A673 (cell line): Measurements from ENCODE around the gene SPOCD1.

Source experiments
- EZH2 ChIP-seq: fragments of 200-600 bp; sonication (generic); IDR thresholded peaks from 2 replicates; pipeline ENCODE4 v1.6.1; 2017; ENCODE audit warnings: borderline replicate concordance, low read depth, mild to moderate bottlenecking, mixed read lengths, antibody characterized with exemption, low read length; ENCODE audit not compliant: poor library complexity, severe bottlenecking
- TF ChIP-seq, protein P1 (sequence below): fragments of 300-800, 200-600 bp; sonication (generic); conservative IDR thresholded peaks from 2 replicates; pipeline ENCODE4 v1.5.1; 2017; ENCODE audit warnings: low read depth, mild to moderate bottlenecking, antibody characterized with exemption, low read length, moderate library complexity, mixed read lengths

DNA sequence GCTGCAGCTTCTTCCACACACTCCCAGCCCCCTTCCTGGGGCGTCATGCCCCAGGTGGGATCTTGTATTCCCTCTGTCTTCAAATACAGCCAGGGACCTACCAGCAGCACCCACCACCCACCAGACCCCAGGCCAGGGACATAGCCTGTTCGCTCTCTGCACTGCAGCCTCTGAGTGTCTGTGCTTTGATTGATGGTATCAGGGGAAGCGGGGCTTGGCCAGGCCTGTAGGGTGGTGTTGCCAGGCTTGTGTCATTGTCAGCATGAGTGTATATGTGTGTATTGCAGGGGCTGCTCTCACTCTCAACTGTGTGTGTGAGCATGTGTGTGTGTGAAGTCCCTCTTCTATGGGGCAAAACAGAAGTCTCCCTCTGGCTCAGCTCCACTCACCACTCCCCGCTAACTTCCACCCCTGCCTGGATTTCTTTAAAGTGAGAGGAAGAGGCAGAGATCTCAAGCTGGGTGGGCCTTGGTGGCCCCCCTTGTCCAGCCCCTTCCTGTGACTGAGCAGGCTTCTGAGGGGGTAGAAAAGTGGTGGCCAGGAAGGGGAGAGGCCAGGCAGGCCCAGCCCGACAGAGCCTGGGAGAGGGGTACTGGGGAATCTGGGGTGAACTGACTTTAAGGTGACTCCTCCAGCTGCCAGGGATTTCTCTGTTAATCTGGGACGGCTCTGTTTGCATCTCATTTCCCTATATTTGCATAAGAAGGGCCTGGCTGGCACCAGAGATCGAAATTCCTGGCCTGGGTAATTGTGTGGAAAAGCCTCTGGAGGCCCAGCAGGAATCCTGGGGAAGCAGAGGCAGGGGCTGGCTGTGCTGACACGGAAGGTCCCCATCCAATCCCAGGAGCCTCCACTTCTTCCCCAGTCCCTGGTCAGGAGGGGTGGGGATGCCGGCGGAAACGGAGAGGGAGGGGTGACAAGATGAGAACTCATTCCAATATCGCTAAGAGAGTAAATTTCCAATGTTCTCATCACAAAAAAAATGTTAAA is 33.1 kb downstream of the SPOCD1 start:
- TF ChIP-seq, protein P1, sequence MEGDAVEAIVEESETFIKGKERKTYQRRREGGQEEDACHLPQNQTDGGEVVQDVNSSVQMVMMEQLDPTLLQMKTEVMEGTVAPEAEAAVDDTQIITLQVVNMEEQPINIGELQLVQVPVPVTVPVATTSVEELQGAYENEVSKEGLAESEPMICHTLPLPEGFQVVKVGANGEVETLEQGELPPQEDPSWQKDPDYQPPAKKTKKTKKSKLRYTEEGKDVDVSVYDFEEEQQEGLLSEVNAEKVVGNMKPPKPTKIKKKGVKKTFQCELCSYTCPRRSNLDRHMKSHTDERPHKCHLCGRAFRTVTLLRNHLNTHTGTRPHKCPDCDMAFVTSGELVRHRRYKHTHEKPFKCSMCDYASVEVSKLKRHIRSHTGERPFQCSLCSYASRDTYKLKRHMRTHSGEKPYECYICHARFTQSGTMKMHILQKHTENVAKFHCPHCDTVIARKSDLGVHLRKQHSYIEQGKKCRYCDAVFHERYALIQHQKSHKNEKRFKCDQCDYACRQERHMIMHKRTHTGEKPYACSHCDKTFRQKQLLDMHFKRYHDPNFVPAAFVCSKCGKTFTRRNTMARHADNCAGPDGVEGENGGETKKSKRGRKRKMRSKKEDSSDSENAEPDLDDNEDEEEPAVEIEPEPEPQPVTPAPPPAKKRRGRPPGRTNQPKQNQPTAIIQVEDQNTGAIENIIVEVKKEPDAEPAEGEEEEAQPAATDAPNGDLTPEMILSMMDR, result no peak
- TF ChIP-seq EZH2, result no peak
